ENCODE results near the gene STX1B. TPM values are rescaled to one million over a fixed set of nuclear protein-coding genes. Genes with fewer than 3 reads are reported as not detected.
A peak's percentile ranks its signal among the peaks of the same experiment; 100 is the strongest.

Gene STX1B
- total and polyA plus RNA-seq, 12 donors, result 0.17 to 5.3 (median 1.6) TPM; not detected in 2

DNA sequence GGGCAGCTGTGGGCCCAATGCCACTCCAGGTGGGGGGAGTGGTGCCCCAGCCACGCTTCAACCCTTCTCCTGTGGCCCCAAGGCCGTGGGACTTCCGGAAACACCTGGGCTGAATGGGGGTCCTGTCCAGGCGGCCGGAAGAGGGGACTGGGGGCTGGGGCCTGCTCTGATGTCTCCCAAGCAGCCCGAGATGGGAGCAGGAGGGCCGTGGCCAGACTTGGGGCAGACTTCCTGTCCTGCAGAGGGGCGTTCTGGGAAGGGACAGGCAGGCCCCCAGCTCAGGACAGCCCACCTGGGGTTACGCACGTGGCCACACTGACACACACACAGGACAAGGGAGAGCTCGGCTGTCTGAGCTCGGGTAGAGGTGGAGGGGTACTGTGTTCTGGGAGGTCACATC is 20.3 kb downstream of the STX1B start:
- H3K4me3 ChIP-seq, result no peak overlapping the region
- DNase-seq, result no peak
- no peaks in the 10 kb centered on the region for H3K9me3 ChIP-seq (replicated peaks in 1 of 3)
- H3K27me3 ChIP-seq, result no peaks in the 10 kb centered on the region
- peaks cover 9 to 12% of the 10 kb centered on the region in 2 donors for H3K4me1 ChIP-seq (replicated peaks in 1 of 2)
- intact Hi-C loops (cut with DNase I), result no loop called here
- TF ChIP-seq, protein P1, sequence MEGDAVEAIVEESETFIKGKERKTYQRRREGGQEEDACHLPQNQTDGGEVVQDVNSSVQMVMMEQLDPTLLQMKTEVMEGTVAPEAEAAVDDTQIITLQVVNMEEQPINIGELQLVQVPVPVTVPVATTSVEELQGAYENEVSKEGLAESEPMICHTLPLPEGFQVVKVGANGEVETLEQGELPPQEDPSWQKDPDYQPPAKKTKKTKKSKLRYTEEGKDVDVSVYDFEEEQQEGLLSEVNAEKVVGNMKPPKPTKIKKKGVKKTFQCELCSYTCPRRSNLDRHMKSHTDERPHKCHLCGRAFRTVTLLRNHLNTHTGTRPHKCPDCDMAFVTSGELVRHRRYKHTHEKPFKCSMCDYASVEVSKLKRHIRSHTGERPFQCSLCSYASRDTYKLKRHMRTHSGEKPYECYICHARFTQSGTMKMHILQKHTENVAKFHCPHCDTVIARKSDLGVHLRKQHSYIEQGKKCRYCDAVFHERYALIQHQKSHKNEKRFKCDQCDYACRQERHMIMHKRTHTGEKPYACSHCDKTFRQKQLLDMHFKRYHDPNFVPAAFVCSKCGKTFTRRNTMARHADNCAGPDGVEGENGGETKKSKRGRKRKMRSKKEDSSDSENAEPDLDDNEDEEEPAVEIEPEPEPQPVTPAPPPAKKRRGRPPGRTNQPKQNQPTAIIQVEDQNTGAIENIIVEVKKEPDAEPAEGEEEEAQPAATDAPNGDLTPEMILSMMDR (IDR thresholded peaks at IDR 0.05), result no peak
- TF ChIP-seq POLR2A (IDR thresholded peaks at IDR 0.05), result no peak
- 58 to 88% (median 81%) methylated on average over 4 to 12 of the region's 12 CpGs for WGBS, 4 donors
- no peak overlapping the region for H3K27ac ChIP-seq
- no peaks in the 10 kb centered on the region for H3K36me3 ChIP-seq (replicated peaks in 1 of 2)

- Histone ChIP-seq H3K9me3 (replicated peaks in 1 of 3) (no peaks in the 10 kb centered on the region), H3K27ac (no peak overlapping the region), H3K4me1 (replicated peaks in 1 of 2) (peaks cover 9 to 13% of the 10 kb centered on the region in 2 donors), H3K36me3 (replicated peaks in 1 of 2) (peaks cover 0 to 3% of the 10 kb centered on the region in 2 donors), H3K4me3 (no peak overlapping the region), H3K27me3 (no peaks in the 10 kb centered on the region)
- no peak for DNase-seq
- intact Hi-C loops (cut with DNase I), result loop anchor here (5.0 to 10.0 kb wide), 7 partner anchors 53 to 875 kb away; partner anchors contain the start of genes FBXL19 (in 1 of the 2), PYCARD (in 1 of the 2) and ZNF843 (in 1 of the 2)
- WGBS, 4 donors, result 83 to 86% (median 85%) methylated on average over 21 to 23 of the region's 23 CpGs
- TF ChIP-seq POLR2A (IDR thresholded peaks at IDR 0.05), result no peak
- TF ChIP-seq, protein P1 (IDR thresholded peaks at IDR 0.05), result no peak
Measured at GRCh38 chr16:30989469-30990047, 20.9 kb downstream of the STX1B start.

GRCh38 chr16:30987581-30988190 is 22.8 kb downstream of the STX1B start:
- TF ChIP-seq, protein P1 (IDR thresholded peaks at IDR 0.05), result no peak
- no peak for TF ChIP-seq POLR2A (IDR thresholded peaks at IDR 0.05)
- no peaks in the 10 kb centered on the region for H3K9me3 ChIP-seq (replicated peaks in 1 of 3)

DNA sequence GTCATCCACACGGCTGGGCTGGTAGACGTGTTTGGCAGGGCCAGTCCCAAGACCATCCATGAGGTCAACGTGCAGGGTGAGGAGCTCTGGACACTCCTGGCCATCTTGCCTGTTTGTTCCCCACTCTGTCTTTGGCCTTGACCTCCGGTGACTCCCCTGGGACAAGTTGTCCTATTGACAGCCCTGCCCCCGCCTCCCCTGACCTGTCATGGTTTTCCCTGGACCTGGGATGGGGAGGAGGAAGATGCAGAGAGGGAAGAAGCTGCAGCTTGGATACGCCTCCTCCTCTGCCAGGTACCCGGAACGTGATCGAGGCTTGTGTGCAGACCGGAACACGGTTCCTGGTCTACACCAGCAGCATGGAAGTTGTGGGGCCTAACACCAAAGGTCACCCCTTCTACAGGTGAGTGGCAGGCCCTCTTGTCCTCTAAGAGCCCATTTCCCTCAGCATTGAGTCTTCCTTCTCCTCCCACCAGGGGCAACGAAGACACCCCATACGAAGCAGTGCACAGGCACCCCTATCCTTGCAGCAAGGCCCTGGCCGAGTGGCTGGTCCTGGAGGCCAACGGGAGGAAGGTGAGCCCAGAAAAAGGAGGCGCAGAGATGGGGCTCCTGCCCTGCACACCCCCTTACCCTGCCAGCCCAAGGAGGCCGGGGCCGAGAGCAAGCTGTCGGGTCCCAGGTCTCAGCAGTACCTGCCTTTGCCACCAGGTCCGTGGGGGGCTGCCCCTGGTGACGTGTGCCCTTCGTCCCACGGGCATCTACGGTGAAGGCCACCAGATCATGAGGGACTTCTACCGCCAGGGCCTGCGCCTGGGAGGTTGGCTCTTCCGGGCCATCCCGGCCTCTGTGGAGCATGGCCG is 24.1 kb downstream of the STX1B start:
- no peaks in the 10 kb centered on the region for H3K27me3 ChIP-seq
- H3K27ac ChIP-seq, result peak overlapping the region in 2 of 5 donors; percentile 54 to 86
- 89 to 93% (median 90%) methylated on average over 15 to 29 of the region's 29 CpGs for WGBS, 4 donors
- H3K4me3 ChIP-seq, result peak overlapping the region in 1 of 4 donors; percentile 55
- no peak for TF ChIP-seq POLR2A (IDR thresholded peaks at IDR 0.05)
- TF ChIP-seq, protein P1 (IDR thresholded peaks at IDR 0.05), result no peak
- peaks cover 9 to 13% of the 10 kb centered on the region in 2 donors for H3K4me1 ChIP-seq (replicated peaks in 1 of 2)
- H3K36me3 ChIP-seq (replicated peaks in 1 of 2), result peaks cover 0 to 29% of the 10 kb centered on the region in 2 donors
- no peaks in the 10 kb centered on the region for H3K9me3 ChIP-seq (replicated peaks in 1 of 3)
- intact Hi-C loops (cut with DNase I), result loop anchor here (5.0 to 10.0 kb wide), 7 partner anchors 56 to 878 kb away; partner anchors contain the start of genes FBXL19 (in 1 of the 2), PYCARD (in 1 of the 2) and ZNF843 (in 1 of the 2)
- no peak for DNase-seq

More at GRCh38 chr16:30987581-30988190, 22.8 kb downstream of the STX1B start:
- Histone ChIP-seq H3K4me3 (no peak overlapping the region), H3K4me1 (replicated peaks in 1 of 2) (peaks cover 9 to 13% of the 10 kb centered on the region in 2 donors), H3K36me3 (replicated peaks in 1 of 2) (peaks cover 0 to 22% of the 10 kb centered on the region in 2 donors), H3K27ac (no peak overlapping the region), H3K27me3 (no peaks in the 10 kb centered on the region)
- WGBS, 4 donors, result 95 to 97% (median 95%) methylated on average over 17 to 30 of the region's 30 CpGs
- intact Hi-C loops (cut with DNase I), result loop anchor here (5.0 to 10.0 kb wide), 7 partner anchors 55 to 877 kb away; partner anchors contain the start of genes FBXL19 (in 1 of the 2), PYCARD (in 1 of the 2) and ZNF843 (in 1 of the 2)
- DNase-seq, result no peak
